ENCODE results near the gene SLC28A3.
A peak's percentile ranks its signal among the peaks of the same experiment; 100 is the strongest.

The SLC28A3 gene

GRCh38 chr9:84296146-84296843, 44.3 kb downstream of the SLC28A3 start:
- no peak for DNase-seq (ENCODE audit: low spot score)

GRCh38 chr9:84294241-84294950, 46.2 kb downstream of the SLC28A3 start:
- no peak for DNase-seq (ENCODE audit: low spot score)

GRCh38 chr9:84293001-84293798, 47.4 kb downstream of the SLC28A3 start:
- DNase-seq (ENCODE audit: low spot score), result no peak

- DNase-seq (ENCODE audit: low spot score), result no peak
Observed at GRCh38 chr9:84285381-84285780, 55.2 kb downstream of the SLC28A3 start.

- DNase-seq (ENCODE audit: low spot score), result peak; percentile 79
Observed at GRCh38 chr9:84283946-84284345, 56.6 kb downstream of the SLC28A3 start.

GRCh38 chr9:84278130-84278529, 62.4 kb downstream of the SLC28A3 start:
- no peak for DNase-seq (ENCODE audit: low spot score)

GRCh38 chr9:84277646-84278045, 62.9 kb downstream of the SLC28A3 start:
- no peak for DNase-seq (ENCODE audit: low spot score)

GRCh38 chr9:84276741-84277140, 63.8 kb downstream of the SLC28A3 start:
- DNase-seq (ENCODE audit: low spot score), result no peak

GRCh38 chr9:84271921-84272556, 68.5 kb downstream of the SLC28A3 start:
- peak; percentile 38 for DNase-seq (ENCODE audit: low spot score)

GRCh38 chr9:84271531-84271900, 69.0 kb downstream of the SLC28A3 start:
- peak; percentile 87 for DNase-seq (ENCODE audit: low spot score)

- DNase-seq (ENCODE audit: low spot score), result no peak
Observed at GRCh38 chr9:84270847-84271530, 69.6 kb downstream of the SLC28A3 start.

- DNase-seq (ENCODE audit: low spot score), result peak; percentile 53
Observed at GRCh38 chr9:84266087-84266561, 74.4 kb downstream of the SLC28A3 start.

- no peak for DNase-seq (ENCODE audit: low spot score)
Observed at GRCh38 chr9:84264307-84265029, 76.1 kb downstream of the SLC28A3 start.

- DNase-seq (ENCODE audit: low spot score), result peak; percentile 94
Observed at GRCh38 chr9:84261070-84261746, 79.3 kb downstream of the SLC28A3 start.

- no peak for DNase-seq (ENCODE audit: low spot score)
Observed at GRCh38 chr9:84258371-84258770, 82.2 kb downstream of the SLC28A3 start.

GRCh38 chr9:84255696-84256095, 84.9 kb downstream of the SLC28A3 start:
- no peak for DNase-seq (ENCODE audit: low spot score)

GRCh38 chr9:84254972-84255371, 85.6 kb downstream of the SLC28A3 start:
- DNase-seq (ENCODE audit: low spot score), result no peak

- DNase-seq (ENCODE audit: low spot score), result no peak
Observed at GRCh38 chr9:84251921-84252320, 88.6 kb downstream of the SLC28A3 start.

GRCh38 chr9:84241817-84242373, 98.7 kb downstream of the SLC28A3 start:
- DNase-seq (ENCODE audit: low spot score), result no peak

GRCh38 chr9:84239343-84239742, 101.2 kb downstream of the SLC28A3 start:
- no peak for DNase-seq (ENCODE audit: low spot score)
